Stimulated activated CD4-positive, alpha-beta T cell treated with anti-CD3 and anti-CD28 coated beads, Interleukin-2, amount 100 ng/mL, for 48 hours (primary cell): ENCODE data around the gene SRPX.

ENCODE experiments used
- DNase-seq, 2 donors: peaks; one replicate each; pipeline ENCODE4 v3.0.0-alpha.2; 2020

Gene SRPX, protein sequence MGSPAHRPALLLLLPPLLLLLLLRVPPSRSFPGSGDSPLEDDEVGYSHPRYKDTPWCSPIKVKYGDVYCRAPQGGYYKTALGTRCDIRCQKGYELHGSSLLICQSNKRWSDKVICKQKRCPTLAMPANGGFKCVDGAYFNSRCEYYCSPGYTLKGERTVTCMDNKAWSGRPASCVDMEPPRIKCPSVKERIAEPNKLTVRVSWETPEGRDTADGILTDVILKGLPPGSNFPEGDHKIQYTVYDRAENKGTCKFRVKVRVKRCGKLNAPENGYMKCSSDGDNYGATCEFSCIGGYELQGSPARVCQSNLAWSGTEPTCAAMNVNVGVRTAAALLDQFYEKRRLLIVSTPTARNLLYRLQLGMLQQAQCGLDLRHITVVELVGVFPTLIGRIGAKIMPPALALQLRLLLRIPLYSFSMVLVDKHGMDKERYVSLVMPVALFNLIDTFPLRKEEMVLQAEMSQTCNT

DNA sequence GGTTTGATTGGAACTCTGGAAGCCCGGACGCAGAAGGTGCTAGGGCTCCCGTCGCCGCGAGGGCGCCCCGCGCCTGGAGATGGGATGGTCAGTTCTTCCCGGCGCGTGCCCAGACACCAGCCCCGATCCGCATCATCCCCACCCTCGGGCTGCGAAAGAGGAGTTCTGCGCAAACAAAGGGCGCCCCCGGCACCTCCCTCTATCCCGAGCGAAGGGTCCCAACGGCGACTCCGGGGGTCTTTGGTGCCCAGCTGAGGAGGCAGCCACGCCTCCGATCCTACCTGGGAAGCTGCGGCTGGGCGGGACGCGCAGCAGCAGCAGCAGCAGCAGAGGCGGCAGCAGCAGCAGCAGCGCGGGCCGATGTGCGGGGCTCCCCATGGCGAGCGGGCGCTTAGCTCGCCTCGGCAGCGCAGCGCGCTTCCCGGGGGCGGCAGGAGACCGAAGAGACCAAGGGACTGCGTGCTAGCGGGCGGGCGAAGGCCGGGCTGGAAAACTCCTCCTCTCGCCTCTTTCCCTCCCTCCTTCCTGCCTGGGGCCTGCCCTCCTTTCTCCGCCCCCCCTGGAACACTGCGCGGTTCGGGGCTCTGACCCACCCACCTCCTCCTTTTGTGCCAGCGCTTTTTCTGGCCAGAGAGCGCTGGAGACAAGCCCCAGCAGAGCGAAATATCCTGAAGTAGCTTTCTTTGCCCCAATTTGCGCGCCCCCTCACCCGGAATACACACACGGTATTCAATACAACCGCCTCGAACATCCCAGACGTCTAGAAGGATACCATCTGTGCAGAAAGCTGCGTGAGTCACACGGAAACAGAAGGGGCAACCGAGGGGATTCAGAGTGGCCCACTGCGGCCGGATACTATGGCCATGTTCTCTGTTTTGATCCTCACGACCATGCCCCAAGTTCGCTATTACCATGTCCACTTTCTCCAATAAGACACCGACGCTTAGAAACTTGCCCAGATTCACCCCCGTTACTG, at the start of gene SRPX:
TSS of gene SRPX (minus strand) at position 457 of the 976 bp plus-strand sequence. CDS start at position 378, 79 bp downstream.
- no peak for DNase-seq

DNA sequence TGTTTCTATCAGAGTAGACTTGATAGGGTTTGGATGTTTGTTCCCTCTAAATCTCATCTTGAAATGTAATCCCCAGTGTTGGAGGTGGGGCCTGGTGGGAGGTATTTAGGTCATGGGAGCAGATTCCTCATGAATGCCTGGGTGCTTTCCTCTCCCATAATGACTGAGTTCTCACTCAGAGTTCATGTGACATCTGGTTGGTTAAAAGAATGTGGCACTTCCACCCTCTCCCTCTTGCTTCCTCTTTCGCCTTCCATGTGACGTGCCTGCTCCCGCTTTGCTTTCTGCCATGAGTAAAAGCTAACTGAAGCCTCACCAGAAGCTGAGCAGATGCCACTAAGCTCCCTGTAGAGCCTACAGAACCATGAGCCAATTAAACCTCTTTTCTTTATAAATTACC, 47.3 kb upstream of the SRPX start:
- no peak for DNase-seq

DNA sequence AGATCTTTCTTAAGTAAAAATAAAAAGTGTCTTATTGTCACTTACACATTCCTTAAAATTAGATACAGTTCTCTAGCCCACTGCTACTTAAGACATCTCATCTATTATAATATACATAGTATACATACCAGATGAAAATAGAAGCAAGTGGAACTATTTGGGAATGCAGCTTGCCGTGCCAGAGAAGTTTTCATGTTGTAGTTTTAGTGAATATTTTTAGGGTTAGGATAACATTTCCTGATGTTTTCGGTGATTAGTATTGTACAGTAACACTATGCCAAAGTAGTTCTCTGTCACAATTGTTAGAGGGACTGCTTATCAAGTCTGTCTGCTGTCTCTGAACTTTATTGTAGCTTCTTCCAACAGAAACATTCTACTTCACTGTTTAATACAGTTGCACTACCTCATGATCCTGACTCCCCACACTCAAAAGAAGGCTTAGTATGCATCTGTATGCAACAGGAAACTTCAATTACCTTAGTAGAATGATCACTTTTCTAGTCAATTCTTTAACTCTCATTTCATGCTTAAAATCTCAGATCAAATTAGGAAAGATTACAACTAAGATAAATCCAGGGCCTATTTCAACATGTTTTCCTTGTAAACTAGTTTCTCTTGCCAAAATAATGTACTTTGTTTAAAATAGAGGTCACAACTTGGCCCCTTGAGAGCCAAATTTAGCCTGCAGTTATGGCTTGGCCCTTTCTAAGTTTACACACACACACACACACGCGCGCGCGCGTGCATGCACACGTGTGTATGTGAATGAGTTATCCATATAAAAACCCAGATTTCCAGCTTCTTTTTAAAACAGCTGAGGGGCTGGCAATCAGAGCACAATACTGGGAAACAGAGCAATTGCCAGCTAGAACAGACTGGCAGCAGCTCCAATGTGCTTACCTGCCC, 42.3 kb upstream of the SRPX start:
- no peak for DNase-seq

DNA sequence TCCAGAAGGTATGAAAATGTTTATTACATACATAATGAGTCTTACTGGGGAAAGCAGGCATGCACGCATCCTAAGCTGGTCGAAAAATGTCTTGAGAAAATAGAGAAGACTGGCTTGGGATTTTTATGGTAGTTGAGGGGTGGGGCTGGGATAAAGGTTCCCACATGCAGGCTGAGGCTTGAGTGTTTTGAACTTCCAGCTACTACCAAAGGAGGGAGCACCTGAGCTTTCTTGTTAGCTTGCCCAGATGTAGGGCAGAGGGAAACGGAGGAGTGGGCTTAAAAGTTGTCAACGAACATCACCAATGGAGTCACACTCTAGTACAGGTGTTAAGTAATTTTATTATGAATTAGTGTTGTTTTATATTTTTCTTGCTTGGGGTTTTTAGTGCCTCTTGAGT, 39.6 kb upstream of the SRPX start:
- DNase-seq: no peak

DNA sequence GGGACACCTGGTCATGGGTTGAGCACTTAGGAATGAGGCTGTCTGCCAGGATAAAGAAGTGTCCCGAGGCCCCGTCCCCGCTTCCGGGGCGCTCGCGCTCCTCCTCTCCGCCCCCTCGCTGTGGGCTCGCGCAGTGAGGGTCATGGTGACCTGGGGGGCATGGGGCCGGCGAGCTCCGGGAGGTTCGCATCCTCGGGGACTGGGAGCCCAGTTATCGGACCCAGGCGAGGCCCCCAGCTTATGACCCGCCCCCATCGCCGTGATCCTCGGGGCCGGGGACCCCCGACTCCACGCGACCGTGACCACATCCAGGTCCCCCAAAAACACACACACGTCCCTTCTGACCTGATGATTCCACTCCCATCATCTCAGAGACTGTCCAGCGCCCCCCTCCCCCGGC, 35.3 kb upstream of the SRPX start:
- DNase-seq: no peak

DNA sequence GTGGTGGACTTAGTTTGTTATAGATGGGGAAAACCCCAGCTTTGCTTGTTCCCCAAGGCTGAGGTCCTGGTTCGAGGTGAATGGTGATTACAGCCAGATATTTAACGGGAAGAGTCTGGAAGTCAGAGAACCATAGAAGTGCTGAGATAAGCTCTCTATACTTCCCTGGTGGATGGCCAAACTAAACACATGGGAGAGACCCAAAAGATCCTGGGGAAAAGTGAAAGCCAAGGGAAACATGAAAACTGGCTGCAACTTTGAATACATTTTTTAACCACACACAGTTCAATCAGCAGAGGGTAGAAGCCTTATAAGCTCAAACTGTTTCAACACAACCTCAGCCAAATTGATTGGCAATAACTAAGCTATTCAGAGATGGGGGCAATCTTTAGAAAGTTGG, 29.3 kb upstream of the SRPX start:
- no peak for DNase-seq

DNA sequence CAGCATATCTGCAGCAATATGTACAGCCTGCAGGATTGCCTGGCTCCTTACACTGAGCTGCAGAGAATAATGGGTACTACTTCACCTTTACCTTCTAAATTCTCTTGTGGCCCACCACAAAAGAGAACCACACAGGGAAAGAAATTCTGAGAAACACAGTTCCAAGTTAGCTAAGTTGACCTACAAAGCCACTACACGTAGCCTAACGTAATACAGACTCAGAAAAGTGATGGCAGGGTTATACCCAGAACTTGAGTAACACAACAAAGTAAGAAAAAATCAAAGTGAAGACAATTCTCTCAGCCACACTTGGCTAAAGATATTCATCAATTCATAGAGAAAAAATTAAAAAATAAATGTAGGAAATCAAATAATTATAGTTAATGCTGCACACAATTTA, 26.4 kb upstream of the SRPX start:
- DNase-seq: no peak

DNA sequence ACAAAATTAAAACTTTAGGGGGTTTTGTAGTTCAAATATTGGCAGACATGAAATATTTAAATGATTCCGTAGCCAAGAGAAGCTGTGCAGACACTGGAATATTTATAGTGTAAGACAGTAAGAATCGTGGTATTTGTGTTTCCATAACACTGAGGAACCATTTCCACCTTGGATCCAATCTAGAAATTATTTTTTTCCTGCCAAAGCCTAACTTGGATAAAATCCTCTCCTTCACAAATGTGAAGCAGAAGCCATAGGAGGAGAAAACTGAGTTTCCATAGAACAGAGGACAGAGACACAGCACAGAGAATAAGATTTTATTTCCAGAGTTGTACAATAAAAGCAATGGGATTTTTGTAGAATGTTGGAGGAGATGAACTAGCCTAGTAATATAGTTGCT, 19.9 kb upstream of the SRPX start:
- DNase-seq: no peak

DNA sequence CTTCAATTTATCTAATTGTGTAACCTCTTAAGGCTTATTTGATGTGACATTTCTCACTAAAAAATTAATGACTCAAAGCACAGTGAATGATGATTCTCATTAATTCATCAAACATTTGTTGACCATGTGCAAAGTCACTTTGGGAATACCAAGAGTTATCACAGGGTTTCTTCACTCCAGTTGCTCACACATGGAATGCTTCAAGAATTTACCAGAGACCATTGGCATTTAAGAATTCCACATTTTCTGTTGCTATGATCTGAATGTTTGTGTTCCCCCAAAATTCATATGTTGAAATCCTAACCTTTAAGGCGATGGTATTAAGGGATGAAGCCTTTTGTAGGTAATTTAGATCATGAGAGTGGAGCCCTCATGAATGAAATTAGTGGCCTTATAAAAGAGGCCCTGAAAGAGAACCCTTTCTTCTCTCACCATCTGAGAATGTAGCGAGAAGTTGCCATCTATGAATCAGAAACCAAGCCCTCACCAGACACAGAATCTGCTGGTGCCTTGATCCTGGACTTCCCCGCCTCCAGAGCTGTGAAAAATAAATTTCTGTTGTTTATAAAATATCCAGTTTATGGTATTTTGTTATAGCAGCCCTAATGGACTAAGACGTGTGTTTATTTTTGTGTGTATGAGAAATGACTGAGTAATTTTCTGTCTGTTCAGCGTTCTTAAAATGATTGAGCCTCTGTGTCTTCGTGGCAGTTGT, 16.4 kb upstream of the SRPX start:
- DNase-seq: no peak

DNA sequence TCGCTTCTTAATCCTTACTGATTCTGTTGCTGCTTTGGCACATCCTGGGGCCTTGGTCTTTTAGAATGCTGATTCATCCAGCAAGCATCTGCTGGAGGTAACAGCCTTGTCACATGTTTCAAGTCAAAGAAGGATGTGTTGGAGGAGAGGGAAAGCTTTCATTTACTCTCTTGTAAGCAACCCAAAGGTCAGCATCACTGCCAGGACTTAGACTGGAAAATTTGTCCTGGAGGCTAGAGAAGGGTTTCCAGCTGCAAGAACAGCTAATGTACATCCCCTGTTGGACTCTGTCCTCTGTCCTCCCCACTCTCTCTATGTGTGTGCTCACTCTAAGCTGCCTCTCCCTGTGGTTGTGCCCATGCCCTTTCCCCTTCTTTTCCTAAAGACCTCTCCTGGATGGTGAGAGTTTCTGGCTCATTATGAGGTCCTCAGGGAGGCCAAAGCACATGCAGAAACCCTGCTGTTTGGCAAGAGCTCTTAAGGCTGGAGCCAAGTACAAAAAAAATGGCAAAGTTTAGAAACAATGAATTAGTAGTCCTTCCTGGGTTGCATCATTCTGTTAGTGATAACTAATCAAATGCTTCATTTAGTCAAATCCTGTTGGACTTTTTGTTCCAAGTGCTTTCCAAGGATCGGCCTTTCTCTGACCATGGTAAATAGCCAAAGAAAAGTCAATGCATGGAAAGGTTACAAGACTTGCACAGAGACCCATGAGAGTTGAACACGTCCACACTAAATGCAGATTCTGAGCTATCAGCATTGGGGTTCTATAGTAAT, 13.4 kb upstream of the SRPX start:
- no peak for DNase-seq

DNA sequence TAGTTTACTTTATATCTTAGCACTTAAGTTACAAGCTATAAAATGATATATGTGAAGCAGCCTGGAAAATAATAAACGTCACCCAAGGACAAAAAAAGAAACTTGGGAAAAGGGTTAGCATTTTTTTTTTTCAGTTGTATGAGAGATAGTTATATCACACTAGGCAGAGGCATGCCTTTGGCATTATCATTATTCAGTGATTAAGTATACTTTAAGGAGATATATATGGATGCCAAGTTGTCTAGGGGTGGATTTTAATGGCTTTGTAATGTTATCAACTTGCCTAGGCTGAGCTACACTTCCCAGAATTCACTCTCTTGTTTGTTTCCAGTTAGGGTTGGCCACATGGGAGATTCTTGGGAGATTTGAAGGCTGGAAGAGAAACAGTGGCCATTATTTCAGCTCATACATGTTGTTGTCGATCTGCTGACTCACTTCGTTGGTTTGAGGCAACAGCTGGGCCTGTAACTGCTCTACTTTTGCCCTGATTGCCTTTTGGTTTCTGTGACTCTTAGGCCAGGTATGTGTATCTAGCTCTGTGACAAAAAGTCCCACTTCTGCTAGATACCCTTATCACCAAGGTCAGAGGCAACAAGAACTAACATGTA, 11.5 kb upstream of the SRPX start:
- DNase-seq: no peak

DNA sequence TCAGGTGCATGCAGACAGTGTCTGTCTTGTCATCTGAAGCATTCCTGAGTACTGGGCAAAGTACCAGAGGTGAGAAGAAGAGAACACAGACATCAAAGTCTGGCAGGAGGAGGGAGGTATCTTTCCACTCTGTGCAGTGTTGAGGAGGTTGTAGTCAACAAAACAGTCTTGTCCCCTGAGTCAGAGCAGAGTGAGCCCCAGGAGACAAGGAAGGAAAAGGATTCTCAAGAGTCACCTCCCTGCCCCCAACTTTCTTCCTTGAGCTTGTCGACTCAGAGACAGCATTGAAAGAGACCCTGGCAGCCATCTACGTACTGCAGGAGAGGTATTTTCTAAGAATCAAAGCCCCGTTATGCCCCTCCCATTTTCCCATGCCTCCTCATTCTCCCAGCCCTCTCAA, 4.4 kb upstream of the SRPX start:
- no peak for DNase-seq

DNA sequence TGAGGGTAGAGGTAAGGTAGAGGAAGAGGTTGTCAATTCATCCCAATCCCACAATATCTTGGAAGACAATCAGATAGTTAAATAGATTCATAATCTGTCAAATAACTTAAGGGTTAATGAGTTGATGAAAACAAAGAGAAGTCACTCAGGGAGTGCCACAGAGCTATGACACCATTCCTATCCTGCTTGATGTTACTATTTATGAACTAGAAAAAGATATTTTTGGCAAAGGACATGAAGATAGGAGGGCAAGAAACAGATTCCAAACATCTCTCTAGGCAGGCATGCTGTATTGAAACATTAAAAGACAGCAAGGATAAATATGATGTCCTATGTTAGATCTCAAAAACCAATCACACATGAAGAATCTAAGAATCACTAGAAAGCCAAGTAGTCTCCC, 3.5 kb upstream of the SRPX start:
- DNase-seq: no peak

DNA sequence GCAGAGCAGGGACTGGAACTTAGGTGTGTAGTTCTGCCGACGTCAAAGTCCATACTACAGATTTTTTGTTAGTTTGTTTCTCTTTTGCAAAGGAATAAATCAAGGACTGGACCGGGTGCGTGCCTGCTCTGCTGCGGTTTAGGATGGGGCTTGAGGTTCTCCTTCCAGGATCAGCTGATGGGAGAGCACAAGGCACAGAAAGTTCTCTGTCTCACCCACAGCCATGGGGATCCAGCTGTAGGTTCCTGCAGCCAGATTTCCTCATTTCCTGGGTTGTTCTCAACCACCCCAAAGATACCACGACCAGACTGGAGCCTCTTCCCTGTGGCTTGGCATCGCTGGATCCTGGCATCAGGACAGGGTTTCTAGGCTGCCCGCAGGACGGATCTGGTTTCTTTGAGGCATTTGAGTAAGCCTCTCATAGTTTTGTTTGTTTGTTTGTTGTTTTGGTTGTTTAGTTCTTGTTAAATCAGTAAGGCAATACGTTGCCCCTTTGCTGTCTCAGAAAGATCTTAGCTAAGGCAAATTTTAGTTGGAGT, 789 bp upstream of the SRPX start:
- DNase-seq: no peak

DNA sequence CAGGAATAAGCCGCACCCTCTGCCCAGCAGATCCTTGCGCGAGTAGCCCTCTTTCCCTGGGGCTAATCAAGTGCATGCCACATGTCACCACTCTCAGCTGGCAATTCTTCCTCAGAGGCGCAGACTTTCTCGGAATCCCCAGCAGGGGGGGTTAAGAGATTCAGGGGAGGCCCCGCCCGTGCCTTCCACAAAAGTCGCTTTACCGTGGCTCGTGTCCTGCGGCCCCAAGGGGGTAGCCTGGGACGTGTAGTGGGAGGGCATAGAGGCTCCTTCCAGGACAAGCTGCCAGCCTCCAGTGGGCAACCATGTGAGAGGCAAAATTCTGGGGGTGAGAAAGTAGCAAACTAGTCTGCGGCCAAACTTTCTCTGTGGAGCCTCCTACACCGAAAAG, 652 bp downstream of the SRPX start:
- DNase-seq: peak; percentile 2 to 10

DNA sequence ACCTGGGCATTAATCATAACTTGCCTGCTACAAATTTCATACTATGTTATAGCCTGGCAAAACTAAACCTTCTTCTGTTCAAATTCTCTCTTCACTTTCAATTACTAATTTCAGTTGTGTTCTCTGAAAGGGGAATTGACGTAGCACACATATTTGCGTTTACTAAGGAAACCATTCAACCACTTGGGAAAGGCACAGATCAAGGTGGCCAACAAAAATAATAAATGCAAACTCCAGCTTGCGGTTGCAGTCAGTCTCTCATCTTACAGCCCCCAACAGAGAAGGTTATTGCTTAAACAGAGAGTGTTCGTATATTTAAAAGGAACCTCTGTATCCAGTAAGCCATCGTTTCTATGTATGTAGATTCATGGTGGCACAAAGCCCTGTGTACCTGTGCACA, 4.0 kb downstream of the SRPX start:
- no peak for DNase-seq

DNA sequence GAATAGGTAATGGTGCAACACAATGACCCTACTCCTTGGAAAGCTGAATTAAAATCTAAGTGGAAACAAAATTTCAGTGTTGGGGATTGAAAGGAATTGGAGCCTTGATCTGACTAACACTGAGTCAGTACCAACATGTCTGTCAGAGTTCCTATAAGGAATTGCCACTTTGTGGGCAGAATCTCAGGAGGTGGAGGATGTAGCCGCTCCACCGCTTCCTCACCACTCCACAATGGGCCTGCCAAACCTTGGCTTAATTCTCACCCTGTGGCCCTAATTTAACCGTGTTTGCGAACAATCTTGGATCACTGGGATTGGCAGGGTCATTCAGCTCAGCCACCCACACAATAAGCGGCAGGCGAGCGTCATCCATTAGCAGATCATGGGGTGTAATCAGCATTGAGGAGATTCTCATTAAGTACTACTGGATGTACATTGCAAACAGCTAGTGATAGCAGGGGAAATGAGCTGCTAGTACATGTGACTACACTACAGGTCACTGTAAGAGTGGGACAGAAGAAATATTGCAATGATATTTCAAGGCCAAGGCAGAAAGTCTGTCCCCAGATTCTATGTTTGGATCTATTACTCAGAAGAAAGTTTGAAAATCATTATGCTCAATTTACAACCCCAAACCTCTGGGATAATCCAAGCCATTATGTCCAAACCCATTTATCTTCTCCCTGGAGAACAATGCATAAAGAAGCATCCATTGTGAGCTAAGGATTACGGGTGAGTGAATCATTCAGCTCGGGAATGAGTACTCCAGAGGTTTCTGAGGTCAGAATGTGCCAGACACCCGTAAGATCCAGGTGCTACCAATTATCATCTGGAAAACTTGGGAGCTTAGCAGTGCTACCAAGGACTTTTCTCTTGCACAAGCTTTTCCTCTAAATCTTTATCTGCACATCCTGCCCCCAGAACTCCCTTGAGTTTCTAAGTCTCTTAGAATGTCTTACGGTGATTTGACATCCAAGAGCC, 5.8 kb downstream of the SRPX start:
- DNase-seq: no peak

DNA sequence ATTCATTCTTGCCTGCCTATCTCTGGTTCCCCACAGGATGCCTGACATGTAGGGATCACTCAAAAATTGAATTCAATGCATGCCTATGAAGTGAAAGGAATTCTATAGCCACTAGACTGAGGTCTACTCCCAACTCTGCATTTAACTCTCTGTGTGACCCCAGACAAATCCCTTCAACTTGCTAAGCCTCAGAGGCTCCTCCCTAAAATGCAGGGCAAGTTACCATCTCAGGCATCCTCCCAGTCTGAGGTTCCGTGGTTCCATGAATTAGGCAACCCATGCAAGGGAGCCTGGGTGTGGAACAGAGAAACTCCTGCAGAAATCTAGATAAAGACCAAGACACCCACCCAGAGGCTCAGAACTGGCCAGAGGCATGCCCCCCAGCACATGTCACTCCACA, 6.6 kb downstream of the SRPX start:
- DNase-seq: no peak
